ENCODE results near the gene NHERF2. TPM values are rescaled to one million over a fixed set of nuclear protein-coding genes. Genes with fewer than 3 reads are reported as not detected.

NHERF2 gene
- total and polyA plus RNA-seq, 9 of the 15 experiments (the other 6 are each of a cell fraction or from before 2014, with no cell fraction given): 0.15 to 42.0 (median 12.5) TPM

- TF ChIP-seq MBD1 (CRISPR knock-in tag; IDR thresholded peaks at IDR 0.05) (no peak), VEZF1 (CRISPR knock-in tag; IDR thresholded peaks at IDR 0.05) (peak; percentile 47; the same call in 1 of the 2 replicates), RB1 (IDR thresholded peaks at IDR 0.05; ENCODE audit: low read depth) (peak; percentile 81), NRF1 (conservative IDR thresholded peaks at IDR 0.05 in 1 of 2, IDR thresholded peaks at IDR 0.05 in 1 of 2) (peak in 1 of 2 experiments; percentile 27; a peak in 2 of 4 replicates), ZNF655 (CRISPR knock-in tag; IDR thresholded peaks at IDR 0.05) (no peak), UBTF (IDR thresholded peaks at IDR 0.05; ENCODE audit: borderline replicate concordance in 1 of 2, low read depth in 2 of 2, low read length in 2 of 2) (peak; percentile 47 to 81; a peak in 2 of 4 replicates), TRIM24 (IDR thresholded peaks at IDR 0.05) (0 out of 4 replicates have a peak, but pooled peaks of 1 of the 2 experiments have one; percentile 6), ZFX (CRISPR knock-in tag; IDR thresholded peaks at IDR 0.05) (peak; percentile 55), ZFP91 (CRISPR knock-in tag; IDR thresholded peaks at IDR 0.05) (0 out of 2 replicates have a peak, but pooled peaks have one; percentile 31), ZNF384 (IDR thresholded peaks at IDR 0.05; ENCODE audit: low read depth, low read length) (0 out of 2 replicates have a peak, but pooled peaks have one; percentile 35), JUN (IDR thresholded peaks at IDR 0.05; ENCODE audit: borderline replicate concordance, low read depth, low read length) (peak; percentile 21; the same call in 1 of the 2 replicates), JUN (CRISPR knock-in tag; IDR thresholded peaks at IDR 0.05; ENCODE audit: borderline replicate concordance) (no peak), FOXP1 (CRISPR knock-in tag; IDR thresholded peaks at IDR 0.05) (no peak), BRD4 (IDR thresholded peaks at IDR 0.05) (no peak), FOXK1 (CRISPR knock-in tag; IDR thresholded peaks at IDR 0.05; ENCODE audit: borderline replicate concordance) (peak; percentile 65; the same call in 1 of the 2 replicates), PKNOX1 (IDR thresholded peaks at IDR 0.05) (peak; percentile 87), EGR1 (conservative IDR thresholded peaks at IDR 0.05) (peak; percentile 60)
These were observed 22.7 kb upstream of the NHERF2 start (continued) for GRCh38 chr16:2003827-2004641.

Measured in K562 (cell line).